T47D (cell line): Measurements from ENCODE around the gene MAP2K5.

ENCODE experiments used
- DNase-seq, 2 experiments: peaks; one replicate each; pipeline versions ENCODE4 v3.0.0 to v3.0.0-alpha.2; 2011 to 2012; ENCODE audit warnings: low read depth in 1 of 2, low spot score in 1 of 2
- JUND ChIP-seq: IDR thresholded peaks from 2 replicates; pipeline ENCODE4 v1.6.1; 2012; ENCODE audit warnings: low read depth
- in situ Hi-C: cut with HindIII; loops from 2 replicates; pipeline ENCODE4 v1.10.0; 2016; ENCODE audit warnings: low sequenced_read_pairs, low pct_unique_long_range_greater_than_20kb

MAP2K5 gene

DNA sequence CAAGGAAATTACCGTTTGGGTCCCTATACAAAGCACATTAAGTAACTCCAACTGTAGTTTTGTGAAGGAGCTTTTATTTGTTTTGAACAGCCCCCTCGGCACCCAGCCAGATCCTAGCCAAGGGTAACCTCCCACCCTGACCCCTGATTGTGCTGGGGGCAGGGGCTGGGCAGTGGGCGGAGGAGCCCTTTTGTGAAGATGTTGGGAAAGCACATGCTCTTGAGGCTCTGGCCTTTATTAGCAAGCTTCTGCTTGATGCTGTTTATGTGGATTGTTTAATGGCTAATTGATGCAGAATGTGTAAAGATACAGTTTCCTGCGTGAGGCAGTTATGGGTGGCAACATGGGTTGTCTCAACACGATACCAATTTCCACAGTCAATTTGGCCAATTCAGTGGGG lies 136.5 kb downstream of the MAP2K5 start:
- DNase-seq = no peak
- in situ Hi-C loops = no loop called here
- no peak for TF ChIP-seq JUND

- in situ Hi-C loops = no loop called here
- no peak for DNase-seq
- no peak for TF ChIP-seq JUND
Observed at GRCh38 chr15:67680641-67681040, 138.1 kb downstream of the MAP2K5 start.

- peak in 1 of 2 experiments; percentile 47 for DNase-seq
- TF ChIP-seq JUND = no peak
- in situ Hi-C loops = no loop called here
Observed at GRCh38 chr15:67685008-67685599, 142.6 kb downstream of the MAP2K5 start.

DNA sequence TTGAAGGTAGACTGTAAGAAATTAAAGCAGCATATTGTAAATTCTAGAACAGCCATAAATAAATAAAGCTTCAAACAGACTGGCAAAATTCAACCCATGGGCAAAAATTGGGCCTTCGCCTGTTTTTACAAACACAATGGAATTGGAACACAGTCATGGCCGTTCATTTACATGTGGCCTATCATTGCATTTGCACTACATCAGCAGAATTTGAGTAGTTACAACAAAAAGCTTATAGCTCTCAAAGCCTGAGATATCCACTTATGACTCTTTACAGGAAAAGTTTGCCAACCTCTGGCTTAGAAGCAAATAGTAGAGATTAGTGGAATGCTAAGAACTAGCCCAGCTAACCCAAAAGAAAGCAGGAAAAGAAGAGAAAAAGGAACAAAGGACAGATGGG lies 143.2 kb downstream of the MAP2K5 start:
- in situ Hi-C loops = no loop called here
- no peak for DNase-seq
- no peak for TF ChIP-seq JUND

DNA sequence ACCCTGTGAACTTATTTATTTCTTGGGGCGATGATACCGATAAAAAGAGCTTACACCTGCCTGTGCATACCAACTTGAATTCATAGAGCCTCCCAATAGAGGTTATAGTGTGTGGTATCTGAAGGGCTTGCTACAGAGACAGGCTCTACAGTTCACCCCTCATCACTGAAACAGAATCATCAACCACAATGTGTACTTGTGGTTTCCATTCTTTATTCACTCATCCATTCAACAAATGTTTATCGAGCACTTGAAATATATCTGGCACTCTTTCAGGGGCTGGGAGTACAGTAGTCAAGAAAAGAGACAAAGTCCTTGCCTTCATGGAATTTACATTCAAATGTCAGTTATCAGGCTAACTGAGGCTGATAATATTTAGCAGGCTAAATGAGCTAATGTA lies 148.4 kb downstream of the MAP2K5 start:
- DNase-seq = peak in 1 of 2 experiments; percentile 39
- no peak for TF ChIP-seq JUND
- in situ Hi-C loops = no loop called here

- in situ Hi-C loops = no loop called here
- no peak for DNase-seq
- TF ChIP-seq JUND = no peak
Observed at GRCh38 chr15:67691450-67691849, 148.9 kb downstream of the MAP2K5 start.

- no peak for TF ChIP-seq JUND
- in situ Hi-C loops = no loop called here
Observed at GRCh38 chr15:67692573-67692972, 150.1 kb downstream of the MAP2K5 start.

DNA sequence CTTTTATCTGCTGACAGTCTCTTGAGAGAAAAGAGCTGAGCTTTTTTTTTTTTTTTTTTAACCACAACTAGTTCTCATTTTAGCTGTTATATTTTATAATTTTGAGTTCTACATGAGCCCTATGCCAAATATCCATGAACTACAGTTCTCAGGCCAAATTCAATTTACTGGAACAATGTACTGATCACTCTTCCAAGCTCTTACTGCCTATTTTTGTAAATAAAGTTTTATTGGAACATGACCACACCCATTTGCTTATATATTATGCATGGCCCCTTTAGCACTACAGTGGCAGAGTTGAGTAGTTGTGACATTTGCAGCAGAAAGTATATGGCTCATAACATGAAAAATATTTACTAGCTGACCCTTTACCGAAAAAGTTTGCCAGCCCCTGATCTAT lies 153.6 kb downstream of the MAP2K5 start:
- TF ChIP-seq JUND = no peak
- DNase-seq = no peak
- in situ Hi-C loops = no loop called here

More at GRCh38 chr15:67692573-67692972, 150.1 kb downstream of the MAP2K5 start:
- no peak for DNase-seq

GRCh38 chr15:67700023-67700422 lies 157.5 kb downstream of the MAP2K5 start:
- in situ Hi-C loops = no loop called here
- no peak for DNase-seq
- TF ChIP-seq JUND = no peak

- in situ Hi-C loops = no loop called here
- DNase-seq = no peak
- no peak for TF ChIP-seq JUND
Observed at GRCh38 chr15:67701669-67702068, 159.2 kb downstream of the MAP2K5 start.

DNA sequence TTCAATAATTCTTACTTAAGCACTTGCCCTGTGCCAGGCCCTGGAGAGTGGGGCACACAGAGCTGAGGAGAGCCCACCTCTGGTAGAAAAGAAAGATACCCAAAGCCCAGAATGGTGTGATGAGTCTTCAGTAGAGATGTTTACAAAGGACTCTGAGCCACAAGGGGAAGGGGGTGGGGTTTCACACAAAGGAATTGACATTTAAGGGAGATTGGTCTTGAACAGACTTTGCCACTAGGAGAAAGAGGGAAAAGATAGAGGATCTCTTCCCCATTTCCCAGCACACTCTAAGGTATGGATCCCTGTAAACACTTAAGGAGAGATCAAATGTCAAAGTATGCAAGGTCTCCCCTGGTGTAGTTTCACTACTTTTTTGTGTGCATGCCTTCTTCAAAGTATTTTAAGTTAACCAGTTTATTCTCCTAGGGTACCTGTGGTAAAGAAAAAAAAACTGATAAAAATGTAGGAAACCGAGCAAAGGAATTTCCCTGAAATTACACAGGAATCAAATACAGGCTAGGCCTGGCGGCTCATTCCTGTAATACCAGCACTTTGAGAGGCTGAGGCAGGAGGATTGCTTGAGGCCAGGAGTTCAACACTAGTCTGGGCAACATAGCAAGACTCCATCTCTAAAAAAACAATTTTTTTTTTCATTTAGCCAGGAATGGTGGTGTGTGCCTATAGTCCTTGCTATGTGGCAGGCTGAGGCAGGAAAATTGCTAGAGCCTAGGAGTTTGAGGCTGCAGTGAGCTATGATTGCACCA lies 165.2 kb downstream of the MAP2K5 start:
- in situ Hi-C loops = no loop called here
- no peak for TF ChIP-seq JUND
- DNase-seq = no peak

GRCh38 chr15:67708500-67708899 lies 166.0 kb downstream of the MAP2K5 start:
- no peak for DNase-seq
- TF ChIP-seq JUND = no peak
- in situ Hi-C loops = no loop called here

DNA sequence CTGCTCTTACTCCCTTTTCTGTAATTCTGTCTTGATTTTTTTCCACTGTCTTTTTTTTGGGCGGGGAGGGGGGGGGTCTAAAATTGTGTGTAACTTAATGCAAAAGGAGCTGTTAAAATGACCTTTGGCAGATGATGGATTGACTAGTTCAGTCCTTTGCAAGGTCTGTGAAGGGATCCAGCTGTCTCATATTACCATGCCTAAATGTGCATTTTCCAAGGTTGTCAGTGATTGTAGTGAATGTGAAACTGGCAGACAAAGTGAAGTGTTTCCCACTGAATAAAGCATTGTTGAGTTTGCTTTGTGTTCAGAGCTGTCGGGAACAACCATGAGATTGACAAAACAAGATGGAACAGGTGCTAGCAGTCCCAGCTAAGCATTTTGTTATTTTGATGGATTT lies 172.7 kb downstream of the MAP2K5 start:
- in situ Hi-C loops = no loop called here
- no peak for TF ChIP-seq JUND
- DNase-seq = no peak
